GM23248 (cell line): ENCODE measurements around the gene PLXND1.

ENCODE experiments used
- EZH2 ChIP-seq: fragments of 200-600 bp; sonication (generic); IDR thresholded peaks from 2 replicates; pipeline ENCODE4 v1.6.1; 2018; ENCODE audit warnings: antibody characterized with exemption, mild to moderate bottlenecking; ENCODE audit not compliant: insufficient read depth, poor library complexity, severe bottlenecking
- EZH2phosphoT487 ChIP-seq: fragments of 200-600 bp; sonication (generic); IDR thresholded peaks from 2 replicates; pipeline ENCODE4 v1.6.1; 2018; ENCODE audit warnings: antibody characterized with exemption, moderate library complexity, mild to moderate bottlenecking, low read depth; ENCODE audit not compliant: insufficient read depth

- no peak for TF ChIP-seq EZH2
- no peak for TF ChIP-seq EZH2phosphoT487
Observed at GRCh38 chr3:129584631-129585030, 21.8 kb downstream of the PLXND1 start.
